Measurements from ENCODE around the gene CD79B. TPM values are rescaled to one million over a fixed set of nuclear protein-coding genes. Genes with fewer than 3 reads are reported as not detected.
A peak's percentile ranks its signal among the peaks of the same experiment; 100 is the strongest.
"Not testable (repeated sequence)": the region's sequence is repeated elsewhere in the genome, so short reads cannot be mapped to it uniquely, and the experiment has no call there.

CD79B gene
- total RNA-seq, 1 experiment from 2014 or later = not detected

- Histone ChIP-seq H3K27me3 (ENCODE audit: low read length) (peaks cover 10% of the 10 kb centered on the region), H3K79me2 (ENCODE audit: low read length) (no peaks in the 10 kb centered on the region), H2AFZ (ENCODE audit: low read length) (no peak overlapping the region), H3K9me2 (replicated peaks; ENCODE audit: low read length) (no peaks in the 10 kb centered on the region), H3K4me1 (ENCODE audit: insufficient read depth, low read length) (no peaks in the 10 kb centered on the region), H3K9ac (ENCODE audit: low read length) (no peak overlapping the region), H3F3A (ENCODE audit: low read length, unreplicated experiment) (no peaks in the 10 kb centered on the region), H3K4me2 (ENCODE audit: low read length) (no peak overlapping the region), H3K27ac (ENCODE audit: low read length) (no peak overlapping the region), H3K36me3 (ENCODE audit: low read depth, low read length) (no peaks in the 10 kb centered on the region), H3K9me3 (ENCODE audit: low read length) (no peaks in the 10 kb centered on the region), H3K4me3 (ENCODE audit: low read length) (no peak overlapping the region), H4K20me1 (ENCODE audit: low read length) (no peaks in the 10 kb centered on the region)
- CTCF ChIA-PET = no interaction called here
- TF ChIP-seq CTCF (conservative IDR thresholded peaks at IDR 0.05; ENCODE audit: low read depth, low read length) (no peak), EZH2 (IDR thresholded peaks at IDR 0.05; ENCODE audit: low read length, unreplicated experiment) (no peak), EZH2phosphoT487 (IDR thresholded peaks at IDR 0.05; ENCODE audit: borderline replicate concordance, low read length) (no peak)
- ATAC-seq (no peak), DNase-seq (no peak)
- BruUV-seq (replicated peaks) = no TSS peak
- POLR2A ChIA-PET (ENCODE audit: unreplicated experiment) = no interaction called here
- intact Hi-C loops (cut with micrococcal nuclease) = loop anchor here (10.0 kb wide), 1 partner anchor 375 kb away; no protein-coding TSS in a partner anchor
These were observed 22.0 kb downstream of the CD79B start for GRCh38 chr17:63910096-63910495.

GRCh38 chr17:63909586-63909985 lies 22.5 kb downstream of the CD79B start:
- H3K27ac ChIP-seq (ENCODE audit: low read length); CTCF ChIA-PET; H2AFZ ChIP-seq (ENCODE audit: low read length); H3K36me3 ChIP-seq (ENCODE audit: low read depth, low read length); H3K9me2 ChIP-seq (replicated peaks; ENCODE audit: low read length); H3K27me3 ChIP-seq (ENCODE audit: low read length); DNase-seq; H3F3A ChIP-seq (ENCODE audit: low read length, unreplicated experiment); H3K4me1 ChIP-seq (ENCODE audit: insufficient read depth, low read length); H3K4me2 ChIP-seq (ENCODE audit: low read length); H4K20me1 ChIP-seq (ENCODE audit: low read length); ATAC-seq; H3K9me3 ChIP-seq (ENCODE audit: low read length); H3K79me2 ChIP-seq (ENCODE audit: low read length); H3K9ac ChIP-seq (ENCODE audit: low read length); intact Hi-C loops (cut with micrococcal nuclease); H3K4me3 ChIP-seq (ENCODE audit: low read length); POLR2A ChIA-PET (ENCODE audit: unreplicated experiment); BruUV-seq (replicated peaks): not testable (repeated sequence)

DNA sequence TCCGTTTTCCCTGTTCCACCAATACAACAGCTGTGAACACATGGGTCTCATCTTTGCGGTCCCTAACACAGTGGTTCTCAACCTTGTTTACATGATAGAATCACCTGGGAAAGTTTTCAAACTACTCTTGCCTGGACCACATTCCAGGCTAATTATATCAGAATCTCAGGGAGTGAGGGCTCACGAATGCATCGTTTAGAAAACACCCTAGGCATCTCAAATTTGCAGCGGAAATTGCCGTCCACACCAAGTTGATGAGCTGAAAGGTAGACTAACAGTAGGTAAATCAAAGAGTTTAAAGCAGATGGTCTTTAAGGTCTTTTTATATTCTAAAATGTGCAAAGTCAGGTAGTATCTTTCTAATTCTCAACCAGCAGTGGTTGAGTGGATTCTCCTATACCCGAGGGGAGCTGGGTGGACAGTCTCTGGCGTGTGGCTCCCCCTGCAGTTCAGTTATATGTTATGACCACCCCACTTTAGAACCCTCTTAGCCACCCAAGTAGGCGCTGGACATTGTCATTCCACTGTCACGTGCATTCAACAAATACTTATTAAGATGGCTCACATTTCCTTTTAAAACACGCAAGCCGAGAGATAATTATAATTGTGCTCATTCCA lies 24.9 kb downstream of the CD79B start:
- CTCF ChIA-PET; H3K4me1 ChIP-seq (ENCODE audit: insufficient read depth, low read length): not testable (repeated sequence)
- ATAC-seq = peak; percentile 42; the same call in 1 of the 2 replicates

DNA sequence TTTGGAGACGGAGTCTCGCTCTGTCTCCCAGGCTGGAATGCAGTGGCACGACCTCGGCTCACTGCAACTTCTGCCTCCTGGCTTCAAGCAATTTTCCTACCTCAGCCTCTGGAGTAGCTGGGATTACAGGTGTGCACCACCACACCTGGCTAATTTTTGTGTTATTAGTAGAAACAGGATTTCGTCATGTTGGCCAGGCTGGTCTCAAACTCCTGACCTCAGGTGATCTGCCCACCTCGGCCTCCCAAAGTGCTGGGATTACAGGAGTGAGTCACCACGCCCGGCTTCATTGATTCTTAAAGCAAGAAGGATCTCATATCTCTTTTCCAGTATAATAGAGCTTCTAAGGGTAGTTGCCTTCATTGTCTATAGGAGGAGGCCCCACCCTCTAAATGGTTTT lies 27.3 kb downstream of the CD79B start:
- H3K36me3 ChIP-seq (ENCODE audit: low read depth, low read length); H3K27ac ChIP-seq (ENCODE audit: low read length); H3K4me1 ChIP-seq (ENCODE audit: insufficient read depth, low read length); H4K20me1 ChIP-seq (ENCODE audit: low read length); H3K4me3 ChIP-seq (ENCODE audit: low read length); H3K9ac ChIP-seq (ENCODE audit: low read length); H3K79me2 ChIP-seq (ENCODE audit: low read length); H3K9me2 ChIP-seq (replicated peaks; ENCODE audit: low read length); H3F3A ChIP-seq (ENCODE audit: low read length, unreplicated experiment); ATAC-seq; BruUV-seq (replicated peaks); DNase-seq; H3K9me3 ChIP-seq (ENCODE audit: low read length); H3K27me3 ChIP-seq (ENCODE audit: low read length); H3K4me2 ChIP-seq (ENCODE audit: low read length); H2AFZ ChIP-seq (ENCODE audit: low read length); intact Hi-C loops (cut with micrococcal nuclease): not testable (repeated sequence)
- POLR2A ChIA-PET (ENCODE audit: unreplicated experiment) = interaction anchor here (0.7 kb wide), 1 partner anchor 535 kb away, joined by 5 read pairs; no protein-coding TSS in a partner anchor
- CTCF ChIA-PET = interaction anchor here (1.0 kb wide), 1 partner anchor 14 kb away, joined by 3 read pairs; the partner anchor contains the start of gene GH1

More for the DNA sequence above, 24.9 kb downstream of the CD79B start:
- peak; percentile 37 for DNase-seq
- H2AFZ ChIP-seq (ENCODE audit: low read length); POLR2A ChIA-PET (ENCODE audit: unreplicated experiment); H3K4me2 ChIP-seq (ENCODE audit: low read length); H3K4me3 ChIP-seq (ENCODE audit: low read length); H3K79me2 ChIP-seq (ENCODE audit: low read length); H4K20me1 ChIP-seq (ENCODE audit: low read length); H3F3A ChIP-seq (ENCODE audit: low read length, unreplicated experiment); intact Hi-C loops (cut with micrococcal nuclease); H3K27me3 ChIP-seq (ENCODE audit: low read length); H3K9me3 ChIP-seq (ENCODE audit: low read length); BruUV-seq (replicated peaks); H3K9me2 ChIP-seq (replicated peaks; ENCODE audit: low read length); H3K36me3 ChIP-seq (ENCODE audit: low read depth, low read length); H3K27ac ChIP-seq (ENCODE audit: low read length); H3K9ac ChIP-seq (ENCODE audit: low read length): not testable (repeated sequence)
- TF ChIP-seq CTCF (conservative IDR thresholded peaks at IDR 0.05; ENCODE audit: low read depth, low read length) = peak; percentile 45

All from PC-3 (cell line).